ENCODE measurements around the gene XRCC1.

- TF ChIP-seq CTCF (IDR thresholded peaks at IDR 0.05; ENCODE audit: low read depth, low read length) (no peak), EZH2phosphoT487 (IDR thresholded peaks at IDR 0.05; ENCODE audit: low read depth) (no peak)
Measured at GRCh38 chr19:43607238-43608205, 32.2 kb upstream of the XRCC1 start.
